H1 (cell line): ENCODE data around the gene GHRHR. TPM values are rescaled to one million over a fixed set of nuclear protein-coding genes. Genes with fewer than 3 reads are reported as not detected.

Source experiments
- CTCF ChIA-PET: fragments of 300-600 bp; sonication (Branson Sonifier 250); formaldehyde crosslinking; loops from one replicate; lab custom pipeline; 2021; ENCODE audit not compliant: partially characterized antibody; lab: Charles Lee
- POLR2A ChIA-PET: fragments of 300-600 bp; sonication (Branson Sonifier 250); formaldehyde crosslinking; loops from one replicate; lab custom pipeline; 2021; ENCODE audit warnings: inconsistent platforms; ENCODE audit not compliant: partially characterized antibody; lab: Charles Lee
- DNase-seq, 2 experiments: peaks; one replicate each; pipeline versions ENCODE4 v3.0.0 to v3.0.0-alpha.2; 2010 to 2022; ENCODE audit warnings: low spot score in 2 of 2, low read depth in 1 of 2, mixed read lengths in 1 of 2
- FAIRE-seq: peaks from 2 replicates; lab custom pipeline; 2011; peaks lifted over from hg19 to GRCh38; lab: Jason Lieb, UNC
- H2AFZ ChIP-seq: 2 replicates; pipeline ENCODE4 v1.8.1; 2012; ENCODE audit warnings: low read length, inconsistent platforms
- H2AK5ac ChIP-seq: 2 replicates; pipeline ENCODE4 v1.6.1; 2013; ENCODE audit warnings: low read depth, low read length
- H2BK120ac ChIP-seq: replicated peaks from 2 replicates; pipeline ENCODE3; 2013; ENCODE audit warnings: low read depth, low read length, inconsistent platforms
- H2BK12ac ChIP-seq: 2 replicates; pipeline ENCODE4 v1.6.1; 2013; ENCODE audit warnings: low read depth, low read length
- H2BK15ac ChIP-seq: 2 replicates; pipeline ENCODE4 v1.6.1; 2013; ENCODE audit warnings: low read length
- H2BK20ac ChIP-seq: 2 replicates; pipeline ENCODE4 v1.6.1; 2013; ENCODE audit warnings: low read length
- H2BK5ac ChIP-seq: 2 replicates; pipeline ENCODE4 v1.6.1; 2013; ENCODE audit warnings: low read depth, low read length
- H3K14ac ChIP-seq: 2 replicates; pipeline ENCODE4 v1.6.1; 2013; ENCODE audit warnings: inconsistent platforms; ENCODE audit not compliant: insufficient read length
- H3K18ac ChIP-seq: 2 replicates; pipeline ENCODE4 v1.6.1; 2013; ENCODE audit warnings: low read length; ENCODE audit errors: extremely low read depth
- H3K23ac ChIP-seq: 2 replicates; pipeline ENCODE4 v1.6.1; 2013; ENCODE audit warnings: inconsistent platforms; ENCODE audit not compliant: insufficient read length
- H3K23me2 ChIP-seq: 2 replicates; pipeline ENCODE4 v1.6.1; 2013; ENCODE audit warnings: low read depth, low read length
- H3K27ac ChIP-seq: 2 replicates; pipeline ENCODE4 v1.6.1; 2011; ENCODE audit warnings: low read depth, low read length, inconsistent platforms
- H3K27me3 ChIP-seq, 4 experiments: replicated peaks in 1 of 4; 1 replicate in 1 of 4; 2 replicates in 3 of 4; pipeline versions ENCODE4 v1.6.1 to v1.8.1; 2011 to 2013; ENCODE audit warnings: low read length in 3 of 4, mild to moderate bottlenecking in 3 of 4, inconsistent platforms in 2 of 4, mixed read lengths in 2 of 4, moderate library complexity in 1 of 4; ENCODE audit not compliant: control insufficient read depth in 3 of 4, insufficient read depth in 3 of 4; ENCODE audit errors: extremely low read depth in 1 of 4
- H3K36me3 ChIP-seq, 4 experiments: 2 replicates each; pipeline versions ENCODE4 v1.6.1 to v1.8.1; 2011 to 2013; ENCODE audit warnings: mild to moderate bottlenecking in 4 of 4, low read length in 3 of 4, moderate library complexity in 2 of 4, control low read depth in 1 of 4, inconsistent platforms in 1 of 4; ENCODE audit not compliant: insufficient read depth in 4 of 4, control insufficient read depth in 2 of 4
- H3K4ac ChIP-seq: replicated peaks from 2 replicates; pipeline ENCODE3; 2013; ENCODE audit warnings: low read length, low read depth, mixed read lengths, inconsistent platforms; ENCODE audit not compliant: insufficient read length
- H3K4me1 ChIP-seq, 4 experiments: replicated peaks in 1 of 4; 1 replicate in 1 of 4; 2 replicates in 3 of 4; pipeline versions ENCODE4 v1.6.1 to v1.8.1; 2011 to 2013; ENCODE audit warnings: low read length in 3 of 4, inconsistent platforms in 2 of 4, mixed read lengths in 1 of 4; ENCODE audit not compliant: insufficient read depth in 4 of 4, control insufficient read depth in 3 of 4
- H3K4me2 ChIP-seq, 2 experiments: 2 replicates each; pipeline versions ENCODE4 v1.6.1 to v1.8.1; 2011 to 2013; ENCODE audit warnings: low read depth in 2 of 2, low read length in 2 of 2, control low read depth in 1 of 2, inconsistent platforms in 1 of 2, mild to moderate bottlenecking in 1 of 2; ENCODE audit not compliant: insufficient read depth in 1 of 2
- H3K4me3 ChIP-seq, 4 experiments: fragments of 200-600, 300-600 bp in 1 of 4; sonication (generic), shearing (Covaris generic), sonication (Bioruptor Twin) in 1 of 4; 2 replicates each; pipeline versions ENCODE4 v1.5.1 to v1.8.1; 2011 to 2016; ENCODE audit warnings: low read length in 4 of 4, low read depth in 3 of 4, control low read depth in 2 of 4, inconsistent platforms in 2 of 4, mild to moderate bottlenecking in 2 of 4, mixed read lengths in 1 of 4, moderate library complexity in 1 of 4; ENCODE audit not compliant: insufficient read depth in 2 of 4; ENCODE audit errors: extremely low read depth in 1 of 4
- H3K56ac ChIP-seq: replicated peaks from 2 replicates; pipeline ENCODE3; 2013; ENCODE audit warnings: low read depth, mild to moderate bottlenecking, mixed read lengths, low read length, inconsistent platforms; ENCODE audit not compliant: insufficient read length
- H3K79me1 ChIP-seq: 2 replicates; pipeline ENCODE4 v1.6.1; 2013; ENCODE audit warnings: low read depth, low read length, control low read depth
- H3K79me2 ChIP-seq, 2 experiments: 2 replicates each; pipeline versions ENCODE4 v1.6.1 to v1.8.1; 2012 to 2013; ENCODE audit warnings: low read length in 2 of 2, mild to moderate bottlenecking in 2 of 2, inconsistent platforms in 1 of 2; ENCODE audit not compliant: insufficient read depth in 2 of 2, control insufficient read depth in 1 of 2
- H3K9ac ChIP-seq, 4 experiments: replicated peaks in 1 of 4; 1 replicate in 1 of 4; 2 replicates in 3 of 4; pipeline versions ENCODE4 v1.6.1 to v1.8.1; 2011 to 2013; ENCODE audit warnings: low read depth in 3 of 4, low read length in 3 of 4, control low read depth in 2 of 4, mild to moderate bottlenecking in 2 of 4, moderate library complexity in 2 of 4, inconsistent platforms in 1 of 4; ENCODE audit errors: extremely low read depth in 1 of 4
- H3K9me3 ChIP-seq, 2 experiments: 2 replicates each; pipeline versions ENCODE4 v1.6.1 to v1.8.1; 2012 to 2013; ENCODE audit warnings: mild to moderate bottlenecking in 2 of 2, moderate library complexity in 2 of 2, control low read depth in 1 of 2, inconsistent platforms in 1 of 2, low read depth in 1 of 2, low read length in 1 of 2, mixed read lengths in 1 of 2; ENCODE audit not compliant: insufficient read depth in 2 of 2
- H4K20me1 ChIP-seq, 2 experiments: replicated peaks in 1 of 2; 2 replicates each; pipeline versions ENCODE3 to v1.8.1; 2011 to 2013; ENCODE audit warnings: inconsistent platforms in 2 of 2, low read length in 2 of 2, mild to moderate bottlenecking in 1 of 2; ENCODE audit not compliant: insufficient read depth in 2 of 2, control insufficient read depth in 1 of 2
- H4K5ac ChIP-seq: 2 replicates; pipeline ENCODE4 v1.6.1; 2013; ENCODE audit warnings: low read length, low read depth, mixed read lengths, inconsistent platforms; ENCODE audit not compliant: insufficient read length
- H4K8ac ChIP-seq: 2 replicates; pipeline ENCODE4 v1.8.0; 2013; ENCODE audit warnings: mild to moderate bottlenecking, moderate library complexity, low read length, inconsistent platforms; ENCODE audit not compliant: insufficient read depth; ENCODE audit errors: extremely low read depth
- H4K91ac ChIP-seq: replicated peaks from 2 replicates; pipeline ENCODE3; 2013; ENCODE audit warnings: low read length, mixed read lengths, inconsistent platforms; ENCODE audit not compliant: insufficient read length
- BRCA1 ChIP-seq: IDR thresholded peaks from 2 replicates; pipeline ENCODE4 v1.6.1; 2012; ENCODE audit warnings: low read depth, low read length, improper control_type of control experiment
- FOSL1 ChIP-seq: IDR thresholded peaks from 2 replicates; pipeline ENCODE4 v1.6.1; 2011; ENCODE audit warnings: mild to moderate bottlenecking, low read depth, low read length, moderate library complexity; ENCODE audit not compliant: insufficient read depth
- GTF2F1 ChIP-seq: IDR thresholded peaks from 2 replicates; pipeline ENCODE4 v1.6.1; 2012; ENCODE audit warnings: low read depth, low read length, improper control_type of control experiment, borderline replicate concordance
- RBBP5 ChIP-seq: IDR thresholded peaks from 2 replicates; pipeline ENCODE4 v1.7.1; 2012; ENCODE audit warnings: low read depth, mild to moderate bottlenecking, inconsistent platforms, low read length, moderate library complexity, borderline replicate concordance
- SIN3A ChIP-seq, 2 experiments: IDR thresholded peaks in 1 of 2; conservative IDR thresholded peaks in 1 of 2; 2 replicates each; pipeline ENCODE4 v1.6.1; 2011 to 2012; ENCODE audit warnings: low read length in 2 of 2, improper control_type of control experiment in 1 of 2, low read depth in 1 of 2, mild to moderate bottlenecking in 1 of 2
- SP4 ChIP-seq: IDR thresholded peaks from 2 replicates; pipeline ENCODE4 v1.6.1; 2012; ENCODE audit warnings: low read length, inconsistent platforms
- TAF1 ChIP-seq: IDR thresholded peaks from 2 replicates; pipeline ENCODE4 v1.6.1; 2011; ENCODE audit warnings: mild to moderate bottlenecking, low read depth, low read length
- WGBS, 2 experiments: shearing (Covaris generic) in 1 of 2; methylation state at CpG; one replicate each; pipeline versions ENCODE4 v1.1.6 to v1.1.7; 2013 to 2015; ENCODE audit warnings: low lambda C conversion rate in 2 of 2, mixed read lengths in 2 of 2, inconsistent platforms in 1 of 2, low coverage in 1 of 2, missing lambda C conversion rate in 1 of 2; ENCODE audit not compliant: insufficient replicate concordance in 2 of 2, insufficient coverage in 1 of 2, insufficient read length in 1 of 2; ENCODE audit errors: extremely low coverage in 1 of 2, missing lambda C conversion rate in 1 of 2; 5-methylcytosine and 5-hydroxymethylcytosine counted together
- polyA plus RNA-seq, 7 experiments: library from polyadenylated mRNA; depleted of rRNA in 3 of 7; stranded (reverse) in 5 of 7; unstranded in 2 of 7; fragments of >200 nt in 5 of 7; fragments of 200-250 nt in 2 of 7; gene quantifications; 1 replicate in 5 of 7; 2 replicates in 1 of 7; 4 replicates in 1 of 7; pipeline versions ENCODE4 v1.2.1 to v1.2.3, GENCODE V29; 2011 to 2013; ENCODE audit warnings: missing spikeins in 2 of 7, mixed read lengths in 2 of 7
- total RNA-seq: library from RNA; stranded (reverse); fragmentation: NEBNext Ultra II Directional; extraction: Animal tissue kit (Norgen Biotek cat#: 25700); gene quantifications from 2 replicates; pipeline ENCODE4 v1.2.1, GENCODE V29; 2021

The GHRHR gene
- total and polyA plus RNA-seq, 2 of the 8 experiments (the other 6 are each of a cell fraction or from before 2014, with no cell fraction given) = 0.60 to 6.5 TPM

DNA sequence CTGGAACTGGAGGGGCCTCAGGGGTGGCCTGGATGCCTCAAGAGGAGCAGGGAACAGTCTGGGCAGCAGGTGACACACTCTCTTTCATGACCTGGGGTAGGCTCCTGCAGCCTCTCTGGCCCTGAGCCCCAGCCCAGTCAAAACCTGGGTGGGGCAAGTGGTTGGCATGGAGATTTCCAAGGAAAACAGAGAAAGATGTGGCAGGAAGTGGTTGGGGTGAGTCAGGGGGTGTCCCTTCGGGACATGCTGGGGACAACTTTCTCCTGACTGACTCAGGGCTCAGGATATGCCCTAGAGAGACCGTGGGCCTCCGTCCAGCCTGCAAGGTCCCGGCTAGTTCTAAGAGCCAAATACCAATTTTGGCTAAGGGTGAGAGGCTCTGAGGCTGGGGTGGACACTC lies 49.2 kb upstream of the GHRHR start:
- DNase-seq (no peak), FAIRE-seq (no peak)
- Histone ChIP-seq H2BK5ac (no peak overlapping the region), H2BK15ac (no peak overlapping the region), H3K79me2 (no peaks in the 10 kb centered on the region), H4K8ac (no peak overlapping the region), H3K4me2 (no peak overlapping the region), H3K79me1 (no peaks in the 10 kb centered on the region), H3K18ac (no peak overlapping the region), H3K23ac (no peak overlapping the region), H3K9ac (no peak overlapping the region), H3K9me3 (no peaks in the 10 kb centered on the region), H4K20me1 (peaks cover 0 to 2% of the 10 kb centered on the region in 2 experiments), H4K91ac (no peak overlapping the region), H3K14ac (no peak overlapping the region), H2AFZ (no peak overlapping the region), H3K4ac (no peak overlapping the region), H2BK20ac (no peak overlapping the region), H3K4me3 (no peak overlapping the region), H2BK120ac (no peak overlapping the region), H3K23me2 (no peaks in the 10 kb centered on the region; the same call in 1 of the 2 replicates), H3K27me3 (no peaks in the 10 kb centered on the region), H3K4me1 (peaks cover 0 to 13% (median 4%) of the 10 kb centered on the region in 4 experiments; a peak in 4 of 7 replicates), H3K27ac (no peak overlapping the region), H3K36me3 (no peaks in the 10 kb centered on the region), H4K5ac (no peak overlapping the region), H2AK5ac (no peak overlapping the region), H3K56ac (no peak overlapping the region), H2BK12ac (0 out of 2 replicates have a peak overlapping the region, but pooled peaks have one; percentile 17)
- ChIA-PET POLR2A (no interaction called here), CTCF (interaction anchor here (0.6 to 7.4 kb wide), 3 partner anchors 22 to 143 kb away, joined by 3 to 55 read pairs (median 4); no protein-coding TSS in a partner anchor)
- 91% methylated on average over 4 of the region's 4 CpGs; no CpG with 5 or more reads in 1 of the 2 experiments for WGBS, 2 experiments
- TF ChIP-seq TAF1 = no peak
- TF ChIP-seq RBBP5 = no peak
- no peak for TF ChIP-seq GTF2F1
- TF ChIP-seq SIN3A (conservative IDR thresholded peaks at IDR 0.05 in 1 of 2, IDR thresholded peaks at IDR 0.05 in 1 of 2; ENCODE audit: low read depth in 1 of 2, low read length in 2 of 2) = no peak
- no peak for TF ChIP-seq FOSL1
- TF ChIP-seq BRCA1 = no peak
- TF ChIP-seq SP4 = no peak
